GM18520 (cell line): Measurements from ENCODE around the gene MRPL52.
"Not testable (repeated sequence)": the region's sequence is repeated elsewhere in the genome, so short reads cannot be mapped to it uniquely, and the experiment has no call there.

Experiments
- ATAC-seq: cut with Tn5 transposase; IDR thresholded peaks from one replicate; pipeline ENCODE4 v1.9.1; 2021; ENCODE audit not compliant: unreplicated experiment

MRPL52 gene

DNA sequence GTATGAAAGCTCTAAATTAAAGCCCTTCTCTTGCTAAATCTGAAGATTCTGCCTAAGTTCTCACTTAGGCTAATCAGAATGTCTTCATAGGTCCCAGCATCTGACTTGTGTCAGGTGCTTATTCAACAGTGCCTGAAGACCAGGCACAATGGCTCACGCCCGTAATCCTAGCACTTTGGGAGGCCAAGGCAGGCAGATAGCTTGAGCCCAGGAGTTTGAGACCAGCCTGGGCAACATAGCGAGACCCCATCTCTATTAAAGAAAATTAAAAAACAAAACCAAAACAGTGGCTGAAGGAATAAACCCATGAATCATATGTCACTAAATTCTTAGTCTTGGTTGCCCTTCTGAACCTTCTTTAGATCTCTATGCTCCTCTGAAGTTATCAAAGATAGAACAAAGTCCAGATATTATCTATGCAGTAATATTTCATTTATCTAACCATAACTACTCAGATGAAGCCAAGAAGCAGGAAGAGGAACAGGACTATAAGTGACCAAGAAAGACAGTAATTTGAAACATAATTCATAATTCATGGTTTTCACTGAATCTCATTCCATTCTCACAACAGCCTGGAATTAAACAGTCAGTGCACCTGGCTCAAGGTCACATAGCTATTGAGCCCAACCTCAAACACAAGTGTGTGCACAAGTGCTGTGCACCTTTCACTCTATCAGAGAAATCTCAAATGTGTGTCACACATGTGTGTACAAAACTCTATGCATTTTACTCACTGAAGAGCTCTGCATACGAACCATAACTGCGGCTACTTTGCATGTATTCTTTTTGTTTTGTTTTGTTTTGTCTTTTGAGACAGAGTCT, 21.1 kb upstream of the MRPL52 start:
- ATAC-seq, result no peak

DNA sequence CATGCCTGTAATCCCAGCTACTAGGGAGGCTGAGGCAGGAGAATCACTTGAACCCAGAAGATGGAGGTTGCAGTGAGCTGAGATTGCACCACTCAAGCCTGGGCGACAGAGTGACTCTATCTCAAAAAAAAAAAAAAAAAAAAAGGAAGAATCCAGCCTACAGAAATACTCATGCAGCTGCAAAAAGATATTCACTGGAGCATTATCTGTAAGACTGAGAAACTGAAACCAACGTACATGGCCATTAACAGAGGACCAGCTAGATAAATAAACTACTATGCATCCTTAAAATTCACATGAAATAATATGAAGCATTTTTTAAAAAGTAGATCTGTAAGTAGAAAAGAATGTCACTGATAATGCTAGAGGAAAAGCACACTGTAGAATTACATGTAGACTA, 18.0 kb upstream of the MRPL52 start:
- ATAC-seq, result no peak

DNA sequence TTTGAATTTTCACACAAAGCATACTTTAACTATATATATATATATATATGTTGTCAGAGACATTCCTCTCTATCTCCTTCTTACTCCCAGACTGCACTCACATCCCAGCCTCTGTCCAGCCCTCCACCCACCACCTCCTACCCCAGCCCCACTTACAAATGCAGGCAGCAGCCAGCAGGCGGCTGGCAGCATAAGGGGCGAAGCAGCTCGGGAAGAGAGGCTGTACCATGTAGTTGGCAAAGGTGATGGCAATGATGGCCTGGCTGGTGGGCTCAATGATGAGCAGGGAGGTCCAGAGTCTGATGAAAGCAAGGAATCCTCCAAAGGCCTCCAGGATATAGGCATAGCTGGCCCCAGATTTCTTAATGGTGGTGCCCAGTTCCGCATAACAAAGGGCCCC, 16.9 kb upstream of the MRPL52 start:
- ATAC-seq, result no peak

DNA sequence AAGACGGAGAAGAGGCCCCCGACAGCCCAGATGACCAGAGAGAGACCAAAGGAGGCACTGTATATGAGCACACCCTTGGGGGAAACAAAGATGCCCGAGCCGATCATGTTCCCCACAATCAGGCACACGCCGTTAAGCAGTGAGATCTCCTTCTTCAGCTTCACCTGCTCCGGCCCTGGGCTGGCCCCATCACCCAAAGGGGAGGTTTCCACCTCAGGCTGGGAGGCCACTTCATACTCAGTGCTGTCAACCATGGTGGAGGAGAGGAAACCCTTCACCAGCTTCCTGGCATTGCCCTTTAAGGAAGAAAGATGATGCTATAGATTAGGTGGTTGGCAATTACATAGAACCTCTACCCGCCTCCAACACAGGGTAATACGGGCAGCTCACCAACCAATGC, 16.5 kb upstream of the MRPL52 start:
- ATAC-seq, result no peak

DNA sequence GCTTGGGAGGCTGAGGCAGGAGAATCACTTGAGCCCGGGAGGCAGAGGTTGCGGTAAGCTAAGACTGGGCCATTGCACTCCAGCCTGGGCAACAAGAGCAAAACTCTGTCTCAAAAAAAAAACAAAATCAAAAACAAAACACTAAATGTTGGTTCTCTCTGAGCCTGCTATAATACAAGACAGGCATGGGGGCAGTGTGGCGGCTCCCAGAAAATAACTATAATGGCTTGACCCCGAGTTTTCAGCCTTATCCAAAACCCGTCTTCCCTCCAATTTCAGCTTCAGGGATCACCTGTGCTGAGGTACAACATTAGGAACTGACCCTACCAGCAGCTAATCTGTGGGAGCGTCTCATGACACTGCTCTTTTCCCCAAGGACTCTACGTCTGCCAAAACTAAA, 15.3 kb upstream of the MRPL52 start:
- ATAC-seq, result no peak

DNA sequence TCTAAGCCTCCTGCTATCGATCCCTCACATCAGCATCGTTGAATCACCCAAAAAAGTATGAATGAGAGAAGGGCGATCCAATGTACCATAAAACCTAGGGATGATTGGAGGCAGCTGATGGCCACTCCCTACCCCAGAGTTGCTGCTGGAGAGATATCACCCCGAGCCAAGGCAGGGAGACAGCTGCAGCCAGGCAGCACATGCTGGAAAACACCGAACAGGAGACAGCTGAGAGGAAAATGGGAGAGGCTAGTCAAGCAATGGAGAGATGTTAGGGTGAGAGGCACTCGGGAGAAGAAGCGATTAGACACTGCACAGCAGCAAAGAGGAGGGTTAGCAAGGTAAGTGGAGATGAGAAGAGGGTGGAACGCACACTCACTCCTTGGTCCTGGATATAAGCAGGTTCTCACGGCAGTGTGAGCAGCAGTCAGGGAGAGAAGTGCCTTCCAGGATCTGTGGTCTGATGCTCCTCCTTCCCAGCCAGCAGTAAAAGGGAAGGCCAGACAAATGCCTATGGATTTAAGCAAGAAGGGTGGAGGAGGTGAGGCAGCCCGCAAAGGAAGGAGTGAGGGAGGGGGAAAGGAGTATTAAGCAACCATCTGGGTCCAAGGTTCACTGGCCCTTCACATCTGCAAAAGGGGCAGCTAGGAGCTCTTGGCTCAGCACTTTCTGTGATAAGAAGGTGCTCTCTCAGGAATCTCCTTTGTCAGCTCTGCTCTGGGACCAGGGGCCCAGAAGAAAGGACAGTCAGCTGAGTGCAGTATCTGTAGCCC, 14.6 kb upstream of the MRPL52 start, which contains the start of gene SLC7A7:
Gene SLC7A7, minus strand, starts transcription at position 495 of the 773 bp plus-strand sequence. CDS start 2,037 bp downstream, outside the sequence.
- ATAC-seq, result no peak

DNA sequence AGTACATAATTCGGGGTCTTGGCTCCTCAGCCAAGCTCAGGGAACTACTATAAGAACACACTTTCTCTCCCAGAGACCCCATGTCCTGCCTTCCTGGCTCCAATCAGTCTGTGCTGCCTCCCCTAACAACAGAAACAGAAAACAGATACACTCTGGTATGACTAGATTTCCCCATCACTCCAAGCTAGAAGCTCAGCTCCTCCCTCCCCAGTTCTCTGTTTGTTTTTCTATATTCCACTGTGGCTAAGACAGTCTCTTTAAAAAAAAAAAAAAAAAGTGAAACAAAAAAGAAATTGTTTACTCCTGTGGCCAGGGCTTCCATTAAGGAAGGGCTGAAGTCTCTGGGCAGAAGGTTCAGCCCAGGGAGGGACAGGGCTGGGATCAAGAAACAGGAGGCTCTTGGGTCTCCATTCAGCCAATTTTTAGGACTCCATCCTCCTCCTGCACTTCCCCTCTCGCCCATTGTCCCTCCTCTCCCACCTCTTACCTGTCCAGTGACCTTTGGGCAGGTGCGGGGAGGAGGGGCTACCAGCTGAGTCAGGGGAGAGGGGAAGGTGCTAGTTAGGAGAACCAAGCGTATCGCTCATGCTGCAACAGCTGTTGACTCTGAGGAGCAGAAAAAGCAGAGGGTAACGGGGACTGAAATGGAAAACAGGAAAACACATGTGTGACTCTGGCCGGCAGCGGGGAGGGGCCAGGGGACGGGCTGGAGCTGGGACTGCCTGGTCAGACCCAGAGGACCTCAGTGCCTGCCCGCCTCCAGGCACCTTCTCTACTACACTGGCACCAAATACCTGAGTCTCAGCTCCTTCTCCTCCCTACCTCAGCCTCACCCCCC, 10.3 kb upstream of the MRPL52 start:
- ATAC-seq, result no peak

DNA sequence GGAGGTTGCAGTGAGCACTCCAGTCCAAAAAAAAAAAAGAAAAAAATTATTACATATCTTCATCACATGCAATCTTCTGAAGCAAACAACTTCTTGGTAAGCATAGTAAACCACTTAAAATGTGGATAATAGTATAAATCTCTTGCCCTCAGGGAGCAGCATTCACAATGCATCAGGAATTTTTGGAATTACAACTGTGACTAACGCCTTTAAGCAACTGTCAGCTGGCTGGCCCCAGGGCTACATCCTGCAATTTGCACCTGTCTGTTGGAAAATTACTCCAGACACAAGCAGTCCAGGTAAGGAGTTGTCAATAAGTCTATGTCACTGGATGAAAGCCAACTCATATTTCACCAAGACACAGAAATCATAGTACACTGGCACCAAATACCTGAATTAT, 9.0 kb upstream of the MRPL52 start:
- no peak for ATAC-seq

DNA sequence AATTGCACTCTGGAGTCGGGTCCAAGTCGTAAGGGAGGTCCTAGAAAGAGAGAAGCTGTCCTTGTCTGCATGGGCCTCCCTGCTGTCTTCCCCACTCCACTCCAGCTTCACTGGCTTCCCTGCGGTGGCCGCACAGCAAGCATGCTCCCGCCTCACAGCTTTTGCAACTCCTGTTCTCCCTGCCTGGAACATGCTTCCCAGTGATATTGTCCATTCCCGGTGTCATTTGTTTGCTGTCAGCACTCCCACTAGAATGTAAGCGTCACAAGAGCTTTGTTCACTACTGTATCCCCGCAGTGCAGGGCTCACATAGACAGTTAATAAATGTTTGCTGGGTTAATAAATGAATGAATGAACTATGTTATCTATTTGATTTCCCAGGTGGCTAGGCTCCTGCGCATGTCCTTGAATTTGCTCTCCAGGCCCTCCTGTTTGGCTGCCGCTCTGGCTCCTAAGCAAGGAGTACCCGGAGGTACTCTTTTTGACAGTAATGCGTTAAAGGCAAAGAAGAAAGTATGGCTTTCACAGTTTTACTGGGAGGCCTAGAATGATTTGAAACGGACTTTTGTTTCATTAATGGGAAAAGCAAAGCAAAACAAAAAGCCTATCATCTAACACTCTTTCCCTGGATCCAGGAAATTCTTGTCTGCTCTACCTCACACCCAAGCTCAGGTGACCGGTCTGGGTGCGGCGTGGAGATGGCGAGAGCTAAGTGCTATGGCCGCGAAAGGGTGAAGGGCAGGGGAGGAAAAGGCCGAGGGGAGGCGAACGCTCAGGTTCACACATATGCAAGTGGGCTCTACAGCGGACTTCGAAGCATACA, 8.3 kb upstream of the MRPL52 start:
- no peak for ATAC-seq

DNA sequence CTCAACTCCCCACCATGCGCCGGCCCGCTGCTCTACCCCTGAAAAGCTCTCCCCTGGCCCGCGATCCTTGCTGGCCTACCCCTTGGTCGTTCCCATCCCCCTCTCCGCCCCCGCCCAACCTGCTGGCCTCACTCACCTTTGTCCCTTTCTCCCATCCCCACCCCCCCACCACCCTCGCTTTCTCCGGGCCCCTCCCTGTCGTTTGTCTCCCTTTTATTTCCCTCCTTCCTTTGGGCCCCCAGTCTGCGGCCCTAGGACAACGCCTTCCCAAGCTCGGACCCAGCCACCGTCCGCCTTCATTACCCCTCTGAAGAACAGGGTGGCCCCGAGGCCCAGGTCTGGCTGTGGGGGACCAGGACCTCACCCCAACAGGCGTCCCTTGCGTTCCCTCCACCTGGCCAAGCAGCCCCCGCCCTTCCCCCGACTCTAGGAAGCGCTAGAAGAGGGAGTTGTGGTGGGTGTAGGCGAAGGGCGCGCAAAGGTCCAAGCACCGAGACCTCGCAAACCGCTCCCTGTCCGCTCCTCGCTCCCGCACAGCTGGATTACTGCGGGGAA, 7.6 kb upstream of the MRPL52 start:
- ATAC-seq, result no peak

DNA sequence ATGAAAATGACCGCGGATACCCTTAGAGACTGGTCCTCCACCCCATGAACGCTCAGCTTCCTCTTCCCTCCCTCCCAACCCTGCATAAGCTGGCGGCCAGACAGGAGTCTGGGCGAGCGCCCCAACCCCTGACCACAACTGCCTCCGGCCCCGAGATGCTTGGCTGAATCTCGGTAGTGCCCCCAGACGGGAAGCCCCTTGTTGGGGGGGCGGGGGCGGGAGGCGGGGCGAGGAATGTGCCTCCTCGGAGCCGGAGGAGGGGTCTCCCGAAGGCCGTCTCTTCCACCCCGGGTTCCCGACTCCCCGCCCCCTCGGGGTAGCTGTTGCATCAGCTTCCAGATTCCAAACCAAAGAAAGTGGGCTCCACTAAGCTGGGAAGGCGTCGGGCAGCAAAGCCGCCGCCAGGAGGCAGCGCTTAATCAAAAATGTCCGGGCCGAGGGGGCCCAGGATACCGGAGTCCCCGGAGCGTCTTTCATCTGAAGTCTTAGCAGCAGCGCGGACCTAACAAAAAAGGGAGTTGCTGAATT, 7.1 kb upstream of the MRPL52 start:
- no peak for ATAC-seq

DNA sequence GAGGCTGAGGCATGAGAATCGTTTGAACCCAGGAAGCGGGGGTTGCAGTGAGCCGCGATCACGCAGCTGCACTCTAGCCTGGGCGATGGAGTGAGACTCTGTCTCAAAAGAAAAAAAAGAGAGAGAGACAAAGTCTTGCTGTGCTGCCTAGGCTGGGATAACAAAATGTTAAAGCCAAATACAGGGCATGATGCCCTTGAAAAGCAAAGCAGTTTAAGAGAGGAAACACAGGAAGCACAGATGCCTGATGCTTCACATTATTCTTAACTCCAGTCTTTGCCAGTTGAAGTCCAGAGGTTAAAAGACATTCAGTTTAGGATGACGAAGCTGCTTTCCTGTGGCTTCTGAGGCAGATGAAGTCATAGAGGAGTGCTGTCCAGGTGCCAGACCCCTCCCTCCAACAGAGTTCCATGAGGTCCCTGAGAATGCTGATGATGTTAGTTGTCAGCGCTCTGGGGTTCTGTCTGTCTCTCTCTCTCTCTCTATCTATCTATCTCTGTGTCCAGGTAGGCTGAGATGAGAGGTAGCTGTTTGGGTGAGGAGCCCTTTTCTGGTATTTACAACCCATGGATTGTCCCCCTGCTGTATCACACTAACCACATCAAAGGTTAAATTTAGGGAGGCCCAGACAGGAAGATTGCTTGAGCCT, 4.9 kb upstream of the MRPL52 start:
- no peak for ATAC-seq

DNA sequence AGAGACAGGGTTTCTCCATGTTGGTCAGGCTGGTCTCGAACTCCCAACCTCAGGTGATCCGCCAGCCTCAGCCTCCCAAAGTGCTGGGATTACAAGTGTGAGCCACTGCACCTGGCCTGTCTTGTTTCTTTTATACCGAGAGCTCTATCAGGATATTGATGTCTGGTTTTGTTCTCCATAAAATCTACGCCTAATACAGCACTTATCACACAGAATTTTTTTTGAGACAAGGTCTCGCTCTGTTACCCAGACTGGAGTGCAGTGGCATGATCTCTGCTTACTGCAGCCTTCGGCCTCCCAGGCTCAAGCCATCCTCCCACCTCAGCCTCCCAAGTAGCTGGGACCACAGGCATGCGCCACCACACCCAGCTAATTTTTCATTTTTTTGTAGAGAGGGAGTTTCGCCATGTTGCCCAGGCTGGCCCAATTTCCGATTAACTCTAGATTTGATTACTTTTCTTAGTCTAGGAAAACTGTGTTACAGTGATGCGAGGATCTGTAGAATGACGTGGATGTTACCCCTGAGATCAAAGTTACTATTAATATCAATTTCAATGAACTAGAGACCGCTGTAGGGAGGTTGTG, 519 bp upstream of the MRPL52 start:
- ATAC-seq, result not testable (repeated sequence)

DNA sequence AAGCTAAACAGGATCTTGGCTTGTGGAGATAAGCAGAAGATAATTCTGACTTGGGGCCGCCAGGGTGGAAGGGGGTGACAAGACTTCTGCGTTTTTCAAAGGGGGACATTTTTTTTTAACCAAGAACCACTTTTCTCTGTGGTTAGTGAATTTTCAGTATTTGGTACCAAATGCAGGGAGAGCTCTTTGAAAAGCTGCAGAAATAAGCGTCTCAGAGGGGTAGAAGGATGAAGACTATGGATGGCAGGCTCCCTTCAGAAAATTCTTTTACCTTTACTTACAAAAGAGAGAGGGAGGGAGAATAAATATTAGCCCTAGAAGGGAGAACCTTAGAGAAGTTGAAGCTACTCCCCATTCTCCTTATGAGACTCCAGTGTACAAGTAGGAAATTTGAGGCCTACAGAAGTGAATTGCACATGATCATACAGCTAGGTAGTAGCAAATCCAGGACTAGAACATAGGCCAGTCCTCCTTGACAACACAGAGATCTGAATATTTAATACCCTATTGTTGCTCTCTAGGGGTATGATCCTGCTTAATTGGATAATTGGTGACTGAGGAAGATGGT, 840 bp downstream of the MRPL52 start:
- ATAC-seq, result no peak

DNA sequence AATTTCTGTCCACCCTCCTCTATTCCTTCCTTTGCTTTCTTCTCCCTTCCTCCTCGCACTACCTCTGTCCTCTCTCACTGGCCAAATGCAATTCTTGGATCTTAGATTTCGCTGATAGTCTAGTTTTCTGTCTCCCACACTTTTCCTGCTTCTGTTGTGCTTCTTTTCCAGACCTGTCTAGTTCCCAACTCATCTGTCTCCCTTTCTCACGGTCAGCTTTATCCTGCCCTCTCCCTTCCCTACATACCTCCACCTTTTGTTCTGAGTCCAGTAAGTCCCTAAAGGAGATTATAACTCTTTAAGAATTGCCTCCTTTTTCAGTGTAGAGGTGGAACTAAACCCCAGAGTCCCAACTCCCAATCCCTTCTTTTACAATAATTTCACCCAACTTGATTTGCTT, 5.8 kb downstream of the MRPL52 start:
- ATAC-seq, result no peak

DNA sequence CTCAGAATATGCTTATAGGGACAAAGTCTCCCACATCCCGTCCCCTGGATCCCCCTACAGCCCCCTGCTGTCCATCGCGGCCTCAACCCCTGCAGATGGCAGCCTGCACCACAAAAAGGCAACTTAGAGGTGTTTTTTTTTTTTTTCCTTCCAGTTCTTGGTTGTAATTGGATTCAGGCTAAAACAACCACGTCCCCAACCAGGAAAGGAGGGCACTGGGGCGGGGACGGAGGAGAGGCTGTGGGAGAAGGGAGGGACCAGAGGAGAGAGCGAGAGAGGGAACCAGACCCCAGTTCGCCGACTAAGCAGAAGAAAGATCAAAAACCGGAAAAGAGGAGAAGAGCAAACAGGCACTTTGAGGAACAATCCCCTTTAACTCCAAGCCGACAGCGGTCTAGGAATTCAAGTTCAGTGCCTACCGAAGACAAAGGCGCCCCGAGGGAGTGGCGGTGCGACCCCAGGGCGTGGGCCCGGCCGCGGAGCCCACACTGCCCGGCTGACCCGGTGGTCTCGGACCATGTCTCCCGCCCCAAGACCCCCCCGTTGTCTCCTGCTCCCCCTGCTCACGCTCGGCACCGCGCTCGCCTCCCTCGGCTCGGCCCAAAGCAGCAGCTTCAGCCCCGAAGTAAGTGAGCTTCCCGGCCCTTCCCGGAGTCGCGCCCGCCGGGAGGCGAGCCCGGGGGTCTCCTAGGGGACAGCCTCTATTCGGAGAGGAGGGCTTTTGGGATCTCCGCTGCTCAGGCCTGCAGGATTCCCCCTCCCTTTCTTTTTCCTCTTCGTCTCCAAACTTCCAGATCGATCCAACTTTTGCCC, 6.8 kb downstream of the MRPL52 start, which contains the start of gene MMP14:
Gene MMP14, plus strand, starts transcription at position 285 of the 813 bp plus-strand sequence. Its CDS starts 233 bp downstream, at position 518.
- no peak for ATAC-seq

DNA sequence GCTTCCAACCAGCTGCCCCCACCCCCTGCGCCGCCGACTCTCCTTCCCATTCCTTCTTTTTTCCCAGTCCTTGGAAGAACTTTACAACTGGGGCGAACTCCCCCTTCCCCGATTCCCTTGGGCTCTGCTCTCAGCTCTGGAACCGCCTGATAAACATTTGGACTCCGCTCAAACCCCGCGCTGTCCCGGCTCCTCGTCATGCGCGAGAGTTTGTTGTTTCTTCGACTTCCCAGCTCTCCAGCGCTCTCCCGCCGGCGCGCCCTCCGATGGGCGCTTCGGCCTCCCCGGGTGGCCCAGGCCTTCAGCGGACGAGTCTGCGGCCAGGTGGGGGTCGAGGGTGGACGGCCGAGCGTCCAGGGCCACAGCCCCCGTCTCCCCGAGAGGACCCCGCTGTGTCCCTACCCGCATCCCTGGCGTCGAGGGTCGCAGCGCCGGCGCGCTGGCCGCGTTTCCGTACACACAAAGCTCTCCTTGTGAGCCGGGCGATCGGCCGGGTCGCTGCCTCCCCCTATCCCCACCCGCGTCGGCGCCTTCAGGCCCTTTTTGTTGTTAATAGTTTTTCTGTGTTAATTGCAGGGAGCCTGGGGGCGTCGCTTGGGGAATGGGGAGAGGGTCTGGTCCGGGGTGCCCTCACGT, 7.5 kb downstream of the MRPL52 start:
- no peak for ATAC-seq
